NB4 (cell line): ENCODE data around the gene MRPS22.

ENCODE experiments used
- CTCF ChIP-seq: IDR thresholded peaks from one replicate; pipeline ENCODE4 v1.5.1; 2012; ENCODE audit warnings: low read depth, low read length
- MYC ChIP-seq: IDR thresholded peaks from 2 replicates; pipeline ENCODE4 v1.6.1; 2011; ENCODE audit warnings: low read depth, low read length
- POLR2A ChIP-seq: IDR thresholded peaks from 2 replicates; pipeline ENCODE4 v1.6.1; 2011; ENCODE audit warnings: mild to moderate bottlenecking; ENCODE audit not compliant: insufficient read length; ENCODE audit errors: extremely low read depth

GRCh38 chr3:139389552-139390368, 45.9 kb downstream of the MRPS22 start, which contains the start of gene COPB2:
- TF ChIP-seq POLR2A (peak; percentile 71), CTCF (no peak), MYC (peak; percentile 26; the same call in 1 of the 2 replicates)
